HG02678 (cell line): ENCODE results near the gene LCE1C.

Experiments
- ATAC-seq: cut with Tn5 transposase; IDR thresholded peaks from one replicate; pipeline ENCODE4 v1.9.1; 2021; ENCODE audit warnings: mild to moderate bottlenecking, moderate library complexity; ENCODE audit not compliant: unreplicated experiment

Gene LCE1C

GRCh38 chr1:152806576-152806975 lies at the start of gene LCE1C:
Gene LCE1C, minus strand, starts transcription at chr1:152806651. Its CDS starts 1,173 bp downstream, at chr1:152805478.
- ATAC-seq, result no peak

- no peak for ATAC-seq
These were observed 49.2 kb upstream of the LCE1C start for GRCh38 chr1:152855661-152856060.

GRCh38 chr1:152842556-152842955 lies 36.1 kb upstream of the LCE1C start, which contains the start of gene LCE6A:
Gene LCE6A, plus strand, starts transcription at chr1:152842856. Its CDS starts 665 bp downstream, at chr1:152843521.
- no peak for ATAC-seq

GRCh38 chr1:152836870-152837269 lies 30.4 kb upstream of the LCE1C start:
- no peak for ATAC-seq

GRCh38 chr1:152827173-152827572 lies 20.7 kb upstream of the LCE1C start, which contains the start of gene LCE1A:
Gene LCE1A, plus strand, starts transcription at chr1:152827473. Its CDS starts 0 bp downstream, at chr1:152827473.
- no peak for ATAC-seq

GRCh38 chr1:152824964-152825363 lies 18.5 kb upstream of the LCE1C start:
- no peak for ATAC-seq

- no peak for ATAC-seq
These were observed 16.8 kb upstream of the LCE1C start for GRCh38 chr1:152823294-152823693.

GRCh38 chr1:152817309-152817708 lies 10.9 kb upstream of the LCE1C start:
- no peak for ATAC-seq

GRCh38 chr1:152811671-152812070 lies 5.2 kb upstream of the LCE1C start, which contains the start of gene LCE1B:
Gene LCE1B, plus strand, starts transcription at chr1:152811971. Its CDS starts 476 bp downstream, at chr1:152812447.
- no peak for ATAC-seq

- no peak for ATAC-seq
These were observed 4.6 kb upstream of the LCE1C start for GRCh38 chr1:152811050-152811449.

- no peak for ATAC-seq
These were observed 5.1 kb downstream of the LCE1C start for GRCh38 chr1:152801333-152801732.

GRCh38 chr1:152796421-152796820 lies 10.0 kb downstream of the LCE1C start, which contains the start of gene LCE1D:
Gene LCE1D, plus strand, starts transcription at chr1:152796721. Its CDS starts 1,074 bp downstream, at chr1:152797795.
- no peak for ATAC-seq

GRCh38 chr1:152795686-152796085 lies 10.8 kb downstream of the LCE1C start:
- ATAC-seq, result no peak

GRCh38 chr1:152786077-152786476 lies 20.4 kb downstream of the LCE1C start, which contains the start of gene LCE1E:
Gene LCE1E, plus strand, starts transcription at chr1:152786257. Its CDS starts 1,043 bp downstream, at chr1:152787300.
- no peak for ATAC-seq

- no peak for ATAC-seq
These were observed 23.4 kb downstream of the LCE1C start for GRCh38 chr1:152783095-152783494.

- ATAC-seq, result no peak
These were observed 28.8 kb downstream of the LCE1C start for GRCh38 chr1:152777510-152778137.

GRCh38 chr1:152776361-152776760 lies 30.1 kb downstream of the LCE1C start:
- ATAC-seq, result no peak

GRCh38 chr1:152774875-152775274 lies 31.6 kb downstream of the LCE1C start, which contains the start of gene LCE1F:
Gene LCE1F, plus strand, starts transcription at chr1:152775140. Its CDS starts 1,232 bp downstream, at chr1:152776372.
- ATAC-seq, result no peak

- no peak for ATAC-seq
These were observed 36.0 kb downstream of the LCE1C start for GRCh38 chr1:152770411-152770810.

- ATAC-seq, result no peak
These were observed 37.5 kb downstream of the LCE1C start for GRCh38 chr1:152768847-152769533.

GRCh38 chr1:152761609-152762213 lies 44.7 kb downstream of the LCE1C start:
- ATAC-seq, result no peak
